Activated naive CD4-positive, alpha-beta T cell (primary cell): ENCODE data around the gene CDC42.

Experiments
- DNase-seq, 4 experiments: peaks; one replicate each; lab custom pipeline; 2025; lab: John Stamatoyannopoulos, UW

CDC42 gene

GRCh38 chr1:22037520-22037919 lies 15.0 kb upstream of the CDC42 start:
- no peak for DNase-seq

GRCh38 chr1:22038036-22038435 lies 14.5 kb upstream of the CDC42 start:
- DNase-seq = no peak

DNA sequence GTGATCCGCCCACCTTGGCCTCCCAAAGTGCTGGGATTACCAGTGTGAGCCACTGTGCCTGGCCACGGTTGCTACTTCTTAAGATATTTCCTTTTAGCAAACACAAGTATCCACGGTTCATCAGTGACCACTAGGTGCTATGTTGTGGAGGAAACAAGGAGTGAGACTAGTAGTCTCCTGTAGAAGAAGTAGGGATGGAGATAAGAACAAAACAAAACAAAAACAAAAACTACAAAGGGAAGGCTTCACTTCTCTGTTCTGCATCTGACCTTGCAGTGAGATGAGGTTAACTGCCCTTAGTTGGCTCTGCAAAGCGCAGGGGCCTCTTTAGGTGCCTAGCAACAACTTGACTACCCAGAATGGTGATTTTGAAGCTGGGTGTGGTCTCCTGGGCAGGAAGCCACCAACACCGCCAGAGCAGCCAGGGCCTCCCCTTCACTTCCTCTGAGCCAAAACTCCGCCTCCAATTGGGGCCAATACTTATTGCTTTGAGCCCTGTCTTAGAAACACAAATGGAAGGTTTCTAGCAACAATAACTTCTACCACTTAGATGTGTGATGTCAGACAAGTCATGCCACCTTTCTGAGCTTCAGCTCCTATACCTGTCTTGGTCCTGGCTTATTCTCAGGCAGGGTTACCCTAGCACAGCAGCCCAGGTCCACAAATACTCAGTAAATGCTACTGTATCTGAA lies 12.8 kb upstream of the CDC42 start:
- DNase-seq = peak; percentile 29 to 80 (median 56)

DNA sequence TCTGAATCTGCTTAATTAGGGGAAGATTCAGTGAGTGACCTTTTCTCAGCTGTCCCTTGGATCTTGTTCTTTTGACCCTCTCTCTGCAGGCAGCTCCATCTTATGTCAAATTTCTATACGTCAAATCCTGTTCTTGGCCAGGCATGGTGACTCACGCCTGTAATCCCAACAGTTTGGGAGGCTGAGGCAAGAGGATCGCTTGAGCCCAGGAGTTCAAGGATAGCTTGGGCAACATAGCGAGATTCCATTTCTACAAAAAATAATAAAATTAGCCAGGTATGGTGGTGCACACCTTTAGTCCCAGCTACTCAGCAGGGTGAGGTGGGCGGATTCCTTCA lies 12.3 kb upstream of the CDC42 start:
- no peak for DNase-seq

GRCh38 chr1:22041505-22041904 lies 11.0 kb upstream of the CDC42 start:
- DNase-seq = no peak

DNA sequence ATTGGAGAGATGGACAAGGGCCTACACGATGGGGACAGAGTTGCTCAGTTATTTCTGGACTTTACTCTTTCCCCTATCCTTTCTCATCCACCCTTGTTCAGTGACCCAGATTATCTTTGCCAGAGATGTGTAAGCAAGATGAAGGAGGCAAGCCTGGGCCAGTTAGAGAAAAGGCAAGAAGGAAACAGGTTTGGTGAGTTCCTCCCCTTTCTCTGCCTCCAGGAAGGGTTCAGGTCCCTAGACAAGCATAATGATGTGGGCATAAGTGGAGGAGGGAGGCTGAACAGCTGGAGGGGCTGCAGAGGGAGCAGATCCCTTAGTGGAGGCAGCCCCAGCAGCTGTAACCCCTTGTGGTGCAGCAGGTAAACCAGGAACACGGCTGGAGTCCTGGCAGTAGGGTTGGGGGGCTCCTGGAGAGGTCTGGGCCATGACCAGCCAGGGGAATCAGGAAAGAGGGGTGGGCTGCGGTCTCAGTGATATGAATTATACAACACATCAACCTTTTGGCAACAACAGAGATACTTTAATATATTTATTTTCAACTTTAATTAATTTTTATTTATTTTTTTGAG lies 9.2 kb upstream of the CDC42 start:
- no peak for DNase-seq

GRCh38 chr1:22044690-22045420 lies 7.7 kb upstream of the CDC42 start:
- DNase-seq = no peak

DNA sequence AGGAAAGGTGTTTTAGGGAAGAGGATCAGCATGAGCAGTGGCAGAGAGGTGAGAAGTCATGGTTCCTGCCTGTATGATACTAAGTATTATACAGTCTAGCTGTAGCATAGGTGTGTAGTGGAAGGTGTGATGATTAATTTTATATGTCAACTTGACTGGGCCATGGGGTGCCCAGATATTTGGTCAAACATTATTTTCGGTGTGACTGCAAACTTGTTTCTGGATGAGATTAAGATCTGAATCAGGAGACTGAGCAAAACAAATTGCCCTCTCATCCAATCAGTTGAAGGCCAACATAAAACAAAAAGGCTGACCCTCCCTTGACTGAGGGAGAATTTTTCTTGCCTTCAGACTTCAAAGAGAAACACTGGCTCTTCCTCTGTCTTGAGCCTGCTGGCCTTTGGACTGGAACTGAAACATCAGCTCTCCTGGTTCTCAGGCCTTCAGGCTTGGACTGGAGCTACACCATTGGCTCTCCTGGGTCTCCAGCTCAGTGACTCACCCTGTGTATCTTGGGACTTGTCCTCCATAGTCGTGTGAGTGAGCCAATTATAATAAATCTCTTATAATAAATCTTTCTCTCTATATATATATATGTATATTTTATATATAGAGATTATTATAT lies 6.8 kb upstream of the CDC42 start:
- no peak for DNase-seq

- no peak for DNase-seq
These were observed 3.9 kb upstream of the CDC42 start for GRCh38 chr1:22048351-22049192.

- DNase-seq = no peak
These were observed 2.2 kb upstream of the CDC42 start for GRCh38 chr1:22050330-22050729.

GRCh38 chr1:22051607-22052114 lies 848 bp upstream of the CDC42 start:
- no peak for DNase-seq

- DNase-seq = peak in 2 of 4 experiments; percentile 48 to 62
These were observed 730 bp downstream of the CDC42 start for GRCh38 chr1:22053017-22053860.

GRCh38 chr1:22053861-22054770 lies 1.6 kb downstream of the CDC42 start:
- DNase-seq = no peak

- DNase-seq = no peak
These were observed 3.0 kb downstream of the CDC42 start for GRCh38 chr1:22055463-22055862.

DNA sequence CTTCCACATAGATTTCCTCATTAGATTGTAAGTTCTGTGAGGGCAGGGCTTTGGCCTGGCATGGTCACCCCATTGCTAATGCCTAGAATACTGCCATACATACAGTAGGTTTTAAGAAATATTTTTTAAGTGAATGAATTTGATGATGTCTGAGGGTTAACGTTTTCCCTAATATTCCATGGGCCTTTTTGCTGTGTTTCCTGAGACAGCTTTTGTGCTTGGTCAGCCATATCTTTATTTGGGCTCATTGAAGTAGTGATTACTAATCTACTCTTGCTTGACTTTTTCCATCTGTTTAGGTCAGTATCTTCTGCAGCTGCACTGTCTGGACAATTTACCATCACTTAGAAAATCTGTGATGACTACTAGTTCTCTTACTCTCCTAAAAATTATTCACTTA lies 3.5 kb downstream of the CDC42 start:
- no peak for DNase-seq

- DNase-seq = no peak
These were observed 4.4 kb downstream of the CDC42 start for GRCh38 chr1:22056936-22057335.

- DNase-seq = no peak
These were observed 5.4 kb downstream of the CDC42 start for GRCh38 chr1:22057861-22058260.

GRCh38 chr1:22064751-22065402 lies 12.4 kb downstream of the CDC42 start:
- DNase-seq = no peak

GRCh38 chr1:22071511-22071910 lies 19.0 kb downstream of the CDC42 start:
- no peak for DNase-seq
